ENCODE measurements around the gene CCDC70.
"Not testable (repeated sequence)": the region's sequence is repeated elsewhere in the genome, so short reads cannot be mapped to it uniquely, and the experiment has no call there.

CCDC70 gene

GRCh38 chr13:51906581-51906980 is 44.8 kb downstream of the CCDC70 start:
- Histone ChIP-seq H3K4me3 (ENCODE audit: low read length) (no peak overlapping the region), H3K36me3 (ENCODE audit: control insufficient read depth, insufficient read depth, low read length) (no peaks in the 10 kb centered on the region), H3K4me1 (ENCODE audit: control insufficient read depth, insufficient read depth, low read length) (no peaks in the 10 kb centered on the region), H3K9ac (ENCODE audit: low read length) (no peak overlapping the region), H3K27me3 (ENCODE audit: control insufficient read depth, insufficient read depth, low read length) (no peaks in the 10 kb centered on the region), H3K27ac (ENCODE audit: low read depth, low read length) (no peak overlapping the region)

- H3K36me3 ChIP-seq (ENCODE audit: control insufficient read depth, insufficient read depth, low read length) = no peaks in the 10 kb centered on the region
- no peaks in the 10 kb centered on the region for H3K27me3 ChIP-seq (ENCODE audit: control insufficient read depth, insufficient read depth, low read length)
- no peak overlapping the region for H3K4me3 ChIP-seq (ENCODE audit: low read length)
- H3K27ac ChIP-seq (ENCODE audit: low read depth, low read length) = no peak overlapping the region
- no peaks in the 10 kb centered on the region for H3K4me1 ChIP-seq (ENCODE audit: control insufficient read depth, insufficient read depth, low read length)
- no peak overlapping the region for H3K9ac ChIP-seq (ENCODE audit: low read length)
Observed at GRCh38 chr13:51907040-51907732, 45.4 kb downstream of the CCDC70 start.

GRCh38 chr13:51909265-51909664 is 47.5 kb downstream of the CCDC70 start:
- H3K36me3 ChIP-seq (ENCODE audit: control insufficient read depth, insufficient read depth, low read length); H3K4me1 ChIP-seq (ENCODE audit: control insufficient read depth, insufficient read depth, low read length); H3K4me3 ChIP-seq (ENCODE audit: low read length): not testable (repeated sequence)

GRCh38 chr13:51910508-51910907 is 48.7 kb downstream of the CCDC70 start:
- Histone ChIP-seq H3K27ac (ENCODE audit: low read depth, low read length) (no peak overlapping the region), H3K4me3 (ENCODE audit: low read length) (no peak overlapping the region), H3K27me3 (ENCODE audit: control insufficient read depth, insufficient read depth, low read length) (no peaks in the 10 kb centered on the region), H3K4me1 (ENCODE audit: control insufficient read depth, insufficient read depth, low read length) (no peaks in the 10 kb centered on the region), H3K9ac (ENCODE audit: low read length) (no peak overlapping the region), H3K36me3 (ENCODE audit: control insufficient read depth, insufficient read depth, low read length) (no peaks in the 10 kb centered on the region)

More at GRCh38 chr13:51909265-51909664, 47.5 kb downstream of the CCDC70 start:
- not testable (repeated sequence) for H3K27ac ChIP-seq (ENCODE audit: low read depth, low read length); H3K9ac ChIP-seq (ENCODE audit: low read length); H3K27me3 ChIP-seq (ENCODE audit: control insufficient read depth, insufficient read depth, low read length)

- H3K4me1 ChIP-seq (ENCODE audit: control insufficient read depth, insufficient read depth, low read length) = no peaks in the 10 kb centered on the region
- no peak overlapping the region for H3K4me3 ChIP-seq (ENCODE audit: low read length)
- H3K9ac ChIP-seq (ENCODE audit: low read length) = no peak overlapping the region
- H3K27ac ChIP-seq (ENCODE audit: low read depth, low read length) = no peak overlapping the region
- no peaks in the 10 kb centered on the region for H3K36me3 ChIP-seq (ENCODE audit: control insufficient read depth, insufficient read depth, low read length)
- H3K27me3 ChIP-seq (ENCODE audit: control insufficient read depth, insufficient read depth, low read length) = no peaks in the 10 kb centered on the region
Observed at GRCh38 chr13:51912091-51912490, 50.3 kb downstream of the CCDC70 start.

GRCh38 chr13:51912511-51913225 is 50.9 kb downstream of the CCDC70 start:
- Histone ChIP-seq H3K4me3 (ENCODE audit: low read length) (no peak overlapping the region), H3K36me3 (ENCODE audit: control insufficient read depth, insufficient read depth, low read length) (no peaks in the 10 kb centered on the region), H3K27ac (ENCODE audit: low read depth, low read length) (no peak overlapping the region), H3K9ac (ENCODE audit: low read length) (no peak overlapping the region), H3K27me3 (ENCODE audit: control insufficient read depth, insufficient read depth, low read length) (no peaks in the 10 kb centered on the region), H3K4me1 (ENCODE audit: control insufficient read depth, insufficient read depth, low read length) (no peaks in the 10 kb centered on the region)

GRCh38 chr13:51913421-51914136 is 51.8 kb downstream of the CCDC70 start:
- Histone ChIP-seq H3K27ac (ENCODE audit: low read depth, low read length) (no peak overlapping the region), H3K9ac (ENCODE audit: low read length) (no peak overlapping the region), H3K36me3 (ENCODE audit: control insufficient read depth, insufficient read depth, low read length) (no peaks in the 10 kb centered on the region), H3K4me1 (ENCODE audit: control insufficient read depth, insufficient read depth, low read length) (no peaks in the 10 kb centered on the region), H3K4me3 (ENCODE audit: low read length) (no peak overlapping the region), H3K27me3 (ENCODE audit: control insufficient read depth, insufficient read depth, low read length) (no peaks in the 10 kb centered on the region)

- Histone ChIP-seq H3K27me3 (ENCODE audit: control insufficient read depth, insufficient read depth, low read length) (no peaks in the 10 kb centered on the region), H3K36me3 (ENCODE audit: control insufficient read depth, insufficient read depth, low read length) (no peaks in the 10 kb centered on the region), H3K4me3 (ENCODE audit: low read length) (no peak overlapping the region), H3K4me1 (ENCODE audit: control insufficient read depth, insufficient read depth, low read length) (no peaks in the 10 kb centered on the region), H3K9ac (ENCODE audit: low read length) (no peak overlapping the region), H3K27ac (ENCODE audit: low read depth, low read length) (no peak overlapping the region)
Observed at GRCh38 chr13:51914137-51914493, 52.3 kb downstream of the CCDC70 start.
